Nephron progenitor cell (in vitro differentiated cells): ENCODE results near the gene GFOD1.

Experiments
- DNase-seq: peaks from one replicate; pipeline ENCODE4 v3.0.0; 2021
- H3K27ac Mint-ChIP-seq: 2 replicates; pipeline ENCODE4 v1.8.0; 2021; ENCODE audit warnings: mild to moderate bottlenecking, moderate library complexity, mixed read lengths
- H3K27me3 Mint-ChIP-seq: 2 replicates; pipeline ENCODE4 v1.8.0; 2021; ENCODE audit warnings: mild to moderate bottlenecking, low read depth, mixed read lengths; ENCODE audit not compliant: poor library complexity
- H3K36me3 Mint-ChIP-seq: 2 replicates; pipeline ENCODE4 v1.8.0; 2021; ENCODE audit warnings: low read depth, mixed read lengths
- H3K4me1 Mint-ChIP-seq: 2 replicates; pipeline ENCODE4 v1.8.0; 2021; ENCODE audit warnings: mixed read lengths
- H3K4me3 Mint-ChIP-seq: 2 replicates; pipeline ENCODE4 v1.8.0; 2021; ENCODE audit warnings: mild to moderate bottlenecking, moderate library complexity, mixed read lengths
- H3K9me3 Mint-ChIP-seq: 2 replicates; pipeline ENCODE4 v1.8.0; 2021; ENCODE audit warnings: mild to moderate bottlenecking, moderate library complexity, mixed read lengths
- CTCF ChIP-seq: fragments of 200-600 bp; sonication (generic); IDR thresholded peaks from 2 replicates; pipeline ENCODE4 v1.5.0; 2021; ENCODE audit warnings: antibody characterized with exemption

Gene GFOD1

GRCh38 chr6:13508711-13509705 lies 21.6 kb upstream of the GFOD1 start:
- Mint-ChIP-seq H3K27ac (no peak overlapping the region), H3K9me3 (peaks cover 24% of the 10 kb centered on the region), H3K4me3 (no peak overlapping the region), H3K36me3 (no peaks in the 10 kb centered on the region), H3K27me3 (peaks cover 3% of the 10 kb centered on the region), H3K4me1 (peaks cover 16% of the 10 kb centered on the region)
- DNase-seq = no peak
- no peak for TF ChIP-seq CTCF

GRCh38 chr6:13507306-13507860 lies 20.0 kb upstream of the GFOD1 start:
- Mint-ChIP-seq H3K4me3 (no peak overlapping the region), H3K9me3 (peaks cover 24% of the 10 kb centered on the region), H3K27me3 (peaks cover 3% of the 10 kb centered on the region), H3K4me1 (peaks cover 6% of the 10 kb centered on the region), H3K36me3 (peaks cover 4% of the 10 kb centered on the region), H3K27ac (no peak overlapping the region)
- TF ChIP-seq CTCF = no peak
- DNase-seq = no peak

- Mint-ChIP-seq H3K27ac (no peak overlapping the region), H3K9me3 (peaks cover 23% of the 10 kb centered on the region), H3K4me3 (no peak overlapping the region), H3K36me3 (peaks cover 10% of the 10 kb centered on the region), H3K27me3 (peaks cover 3% of the 10 kb centered on the region), H3K4me1 (peaks cover 6% of the 10 kb centered on the region)
- no peak for DNase-seq
- no peak for TF ChIP-seq CTCF
Measured at GRCh38 chr6:13505345-13505734, 17.9 kb upstream of the GFOD1 start.

DNA sequence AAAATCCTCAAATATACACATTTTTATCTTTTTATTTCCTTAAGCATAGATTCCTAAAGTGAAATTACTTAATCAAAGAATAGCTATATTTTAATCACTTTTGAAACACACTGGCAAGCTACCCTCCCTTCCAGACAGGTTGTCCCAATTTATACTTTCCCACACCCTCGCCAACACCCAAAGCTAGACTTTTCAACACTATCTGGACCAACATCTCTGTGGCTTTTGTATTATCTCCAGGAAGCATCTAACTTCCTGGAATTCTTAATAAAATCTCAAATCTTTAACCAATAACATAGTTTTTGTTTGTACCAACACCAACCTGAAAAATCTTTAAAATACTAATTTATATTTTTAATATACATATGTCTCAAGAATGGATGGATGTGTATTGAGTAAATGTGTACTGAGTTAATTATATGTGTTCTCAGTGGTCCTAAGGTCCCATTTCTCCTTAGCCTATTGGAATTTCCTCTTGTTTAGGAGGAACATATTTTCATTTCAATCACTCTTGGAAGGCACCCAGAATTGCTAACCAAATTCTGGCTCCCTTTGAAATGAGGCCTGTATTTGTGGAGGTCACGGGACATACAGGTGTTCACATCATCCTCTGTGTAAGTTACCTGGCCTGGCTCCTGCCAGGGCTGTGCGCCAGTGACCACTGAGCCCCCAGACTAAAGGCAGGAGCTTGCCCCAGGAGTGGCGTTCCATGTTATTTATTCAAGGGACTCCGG lies 17.4 kb upstream of the GFOD1 start:
- no peak for TF ChIP-seq CTCF
- Mint-ChIP-seq H3K9me3 (peaks cover 21% of the 10 kb centered on the region), H3K4me1 (peaks cover 6% of the 10 kb centered on the region), H3K27ac (no peak overlapping the region), H3K27me3 (no peaks in the 10 kb centered on the region), H3K36me3 (peaks cover 10% of the 10 kb centered on the region), H3K4me3 (no peak overlapping the region)
- no peak for DNase-seq

GRCh38 chr6:13500915-13501314 lies 13.5 kb upstream of the GFOD1 start:
- Mint-ChIP-seq H3K4me3 (no peak overlapping the region), H3K36me3 (peaks cover 10% of the 10 kb centered on the region), H3K9me3 (peaks cover 18% of the 10 kb centered on the region), H3K27me3 (no peaks in the 10 kb centered on the region), H3K27ac (no peak overlapping the region), H3K4me1 (peaks cover 17% of the 10 kb centered on the region)
- TF ChIP-seq CTCF = no peak
- DNase-seq = no peak
